Fibroblast of mammary gland (primary cell): ENCODE measurements around the gene MINDY2.
A peak's percentile ranks its signal among the peaks of the same experiment; 100 is the strongest.

Source experiments
- DNase-seq: peaks from one replicate; pipeline ENCODE4 v3.0.0-alpha.2; 2010; ENCODE audit warnings: low read depth
- H3K4me3 ChIP-seq: 2 replicates; pipeline ENCODE4 v1.5.1; 2011; ENCODE audit warnings: low read depth, mild to moderate bottlenecking, low read length, moderate library complexity; ENCODE audit not compliant: control insufficient read depth
- CTCF ChIP-seq: conservative IDR thresholded peaks from 2 replicates; pipeline ENCODE4 v1.5.1; 2011; ENCODE audit warnings: low read depth, low read length, inconsistent platforms; ENCODE audit not compliant: control insufficient read depth, insufficient read depth

MINDY2 gene

GRCh38 chr15:58770857-58771620, at the start of gene MINDY2:
Gene MINDY2, plus strand, starts transcription at chr15:58771302. Its CDS starts 94 bp downstream, at chr15:58771396.
- H3K4me3 ChIP-seq = peak within 1 kb of the TSS; percentile 90
- peak; percentile 98 for DNase-seq
- no peak for TF ChIP-seq CTCF

- no peak overlapping the region for H3K4me3 ChIP-seq
- DNase-seq = peak; percentile 23
- TF ChIP-seq CTCF = no peak
Measured at GRCh38 chr15:58724466-58724865, 46.6 kb upstream of the MINDY2 start.

- no peak for TF ChIP-seq CTCF
- no peak for DNase-seq
- no peak overlapping the region for H3K4me3 ChIP-seq
Measured at GRCh38 chr15:58726867-58727266, 44.2 kb upstream of the MINDY2 start.

GRCh38 chr15:58731756-58732535, 39.2 kb upstream of the MINDY2 start:
- DNase-seq = peak; percentile 78
- TF ChIP-seq CTCF = no peak
- no peak overlapping the region for H3K4me3 ChIP-seq

DNA sequence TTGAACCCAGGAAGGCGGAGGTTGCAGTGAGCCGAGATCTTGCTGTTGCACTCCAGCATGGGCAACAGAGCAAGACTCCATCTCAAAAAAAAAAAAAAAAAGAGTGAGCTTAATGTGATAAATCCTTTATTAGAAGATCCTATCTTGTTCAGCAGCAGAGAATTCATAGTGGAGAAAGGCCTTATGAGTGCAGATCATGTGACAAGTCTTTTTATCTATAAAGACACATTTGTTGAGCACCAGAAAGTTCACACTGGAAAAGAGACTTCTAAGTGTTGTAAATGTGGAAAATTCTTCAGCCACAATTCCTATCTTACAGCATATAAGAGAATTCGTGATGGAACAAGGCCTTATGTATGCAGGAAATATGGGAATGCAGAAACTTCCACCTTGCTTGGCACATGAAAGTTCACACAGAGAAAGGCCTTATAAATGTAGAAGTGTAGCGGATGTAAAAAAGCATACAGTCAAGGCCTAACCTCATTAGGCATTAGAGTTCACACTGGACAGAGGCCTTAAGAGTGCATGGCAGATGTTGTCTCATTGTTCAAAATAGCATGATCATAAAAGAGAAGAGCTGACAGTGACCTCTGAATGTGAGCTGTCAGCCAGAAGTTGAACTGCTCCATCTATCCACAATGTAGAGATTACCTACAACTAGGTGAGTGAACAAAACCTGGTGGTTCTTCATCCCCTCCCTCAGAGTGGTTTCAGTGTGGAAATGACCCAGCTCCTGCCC, 38.3 kb upstream of the MINDY2 start:
- H3K4me3 ChIP-seq = no peak overlapping the region
- DNase-seq = no peak

More for the DNA sequence above, 38.3 kb upstream of the MINDY2 start:
- no peak for TF ChIP-seq CTCF
